ENCODE measurements around the gene DEPDC1.

- TF ChIP-seq POLR2A (IDR thresholded peaks at IDR 0.05) (no peak), CTCF (IDR thresholded peaks at IDR 0.05) (no peak), POLR2AphosphoS5 (IDR thresholded peaks at IDR 0.05) (no peak)
Measured at GRCh38 chr1:68478662-68479061, 18.2 kb downstream of the DEPDC1 start.
